GM12878 (cell line): Measurements from ENCODE around the gene DNAI4.

Experiments used
- FOS ChIP-seq: IDR thresholded peaks from 3 replicates; pipeline ENCODE4 v1.6.1; 2011; ENCODE audit warnings: borderline replicate concordance; ENCODE audit not compliant: insufficient read length; ENCODE audit errors: extremely low read depth
- NFXL1 ChIP-seq: fragments of 450-650 bp; IDR thresholded peaks from 2 replicates; pipeline ENCODE4 v1.6.1; 2017; ENCODE audit warnings: antibody characterized with exemption, mild to moderate bottlenecking, borderline replicate concordance
- NFYB ChIP-seq: IDR thresholded peaks from 2 replicates; pipeline ENCODE4 v1.6.1; 2011; ENCODE audit warnings: low read depth, mild to moderate bottlenecking, low read length, improper control_type of control experiment, moderate library complexity; ENCODE audit not compliant: insufficient read depth
- POLR2A ChIP-seq: IDR thresholded peaks from 2 replicates; pipeline ENCODE4 v1.6.1; 2011; ENCODE audit warnings: low read depth, mild to moderate bottlenecking, low read length
- RAD51 ChIP-seq: fragments of 450-650 bp; IDR thresholded peaks from 2 replicates; pipeline ENCODE4 v1.6.1; 2016; ENCODE audit warnings: moderate library complexity, mild to moderate bottlenecking, inconsistent platforms
- RFX5 ChIP-seq: IDR thresholded peaks from 2 replicates; pipeline ENCODE4 v1.6.1; 2011; ENCODE audit warnings: low read depth, low read length, improper control_type of control experiment
- SP1 ChIP-seq: IDR thresholded peaks from one replicate; pipeline ENCODE4 v1.6.1; 2011; ENCODE audit warnings: low read depth, low read length
- SPI1 ChIP-seq: IDR thresholded peaks from 2 replicates; pipeline ENCODE4 v1.6.1; 2011; ENCODE audit warnings: low read depth, mild to moderate bottlenecking, low read length, moderate library complexity, borderline replicate concordance; ENCODE audit not compliant: insufficient read depth
- SREBF2 ChIP-seq: IDR thresholded peaks from 2 replicates; pipeline ENCODE4 v1.6.1; 2012; ENCODE audit warnings: mild to moderate bottlenecking, low read length
- TAF1 ChIP-seq: IDR thresholded peaks from 2 replicates; pipeline ENCODE4 v1.6.1; 2011; ENCODE audit warnings: mild to moderate bottlenecking, low read depth, low read length, borderline replicate concordance
- TCF12 ChIP-seq: IDR thresholded peaks from 2 replicates; pipeline ENCODE4 v1.6.1; 2011; ENCODE audit warnings: low read depth, mild to moderate bottlenecking, low read length
- ZZZ3 ChIP-seq: IDR thresholded peaks from 2 replicates; pipeline ENCODE4 v1.6.1; 2011; ENCODE audit warnings: low read depth; ENCODE audit not compliant: control insufficient read depth, insufficient read length
- TF ChIP-seq, protein P1 (sequence below): IDR thresholded peaks from 2 replicates; pipeline ENCODE4 v1.6.1; 2011; ENCODE audit warnings: borderline replicate concordance, low read depth, mild to moderate bottlenecking, moderate library complexity, mixed read lengths, low read length; ENCODE audit not compliant: insufficient read depth; ENCODE audit errors: extremely low read length
- TF ChIP-seq, protein P2 (sequence below), 3 experiments: IDR thresholded peaks in 2 of 3; conservative IDR thresholded peaks in 1 of 3; 2 replicates each; pipeline ENCODE4 v1.5.1; 2011; ENCODE audit warnings: low read depth in 3 of 3, low read length in 3 of 3, mild to moderate bottlenecking in 3 of 3, control low read depth in 2 of 3, moderate library complexity in 2 of 3, inconsistent platforms in 1 of 3, mixed read lengths in 1 of 3; ENCODE audit not compliant: control insufficient read depth in 2 of 3, insufficient read depth in 1 of 3; ENCODE audit errors: extremely low read depth in 1 of 3

GRCh38 chr1:66919828-66920227, 4.8 kb downstream of the DNAI4 start:
- TF ChIP-seq RAD51 (no peak), SPI1 (no peak), RFX5 (no peak), SREBF2 (no peak), NFXL1 (no peak), FOS (no peak), TAF1 (no peak), TCF12 (no peak), NFYB (no peak), ZZZ3 (no peak), POLR2A (no peak), SP1 (no peak)
- TF ChIP-seq, protein P1, sequence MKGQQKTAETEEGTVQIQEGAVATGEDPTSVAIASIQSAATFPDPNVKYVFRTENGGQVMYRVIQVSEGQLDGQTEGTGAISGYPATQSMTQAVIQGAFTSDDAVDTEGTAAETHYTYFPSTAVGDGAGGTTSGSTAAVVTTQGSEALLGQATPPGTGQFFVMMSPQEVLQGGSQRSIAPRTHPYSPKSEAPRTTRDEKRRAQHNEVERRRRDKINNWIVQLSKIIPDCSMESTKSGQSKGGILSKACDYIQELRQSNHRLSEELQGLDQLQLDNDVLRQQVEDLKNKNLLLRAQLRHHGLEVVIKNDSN, result no peak
- TF ChIP-seq, protein P2, sequence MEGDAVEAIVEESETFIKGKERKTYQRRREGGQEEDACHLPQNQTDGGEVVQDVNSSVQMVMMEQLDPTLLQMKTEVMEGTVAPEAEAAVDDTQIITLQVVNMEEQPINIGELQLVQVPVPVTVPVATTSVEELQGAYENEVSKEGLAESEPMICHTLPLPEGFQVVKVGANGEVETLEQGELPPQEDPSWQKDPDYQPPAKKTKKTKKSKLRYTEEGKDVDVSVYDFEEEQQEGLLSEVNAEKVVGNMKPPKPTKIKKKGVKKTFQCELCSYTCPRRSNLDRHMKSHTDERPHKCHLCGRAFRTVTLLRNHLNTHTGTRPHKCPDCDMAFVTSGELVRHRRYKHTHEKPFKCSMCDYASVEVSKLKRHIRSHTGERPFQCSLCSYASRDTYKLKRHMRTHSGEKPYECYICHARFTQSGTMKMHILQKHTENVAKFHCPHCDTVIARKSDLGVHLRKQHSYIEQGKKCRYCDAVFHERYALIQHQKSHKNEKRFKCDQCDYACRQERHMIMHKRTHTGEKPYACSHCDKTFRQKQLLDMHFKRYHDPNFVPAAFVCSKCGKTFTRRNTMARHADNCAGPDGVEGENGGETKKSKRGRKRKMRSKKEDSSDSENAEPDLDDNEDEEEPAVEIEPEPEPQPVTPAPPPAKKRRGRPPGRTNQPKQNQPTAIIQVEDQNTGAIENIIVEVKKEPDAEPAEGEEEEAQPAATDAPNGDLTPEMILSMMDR (IDR thresholded peaks at IDR 0.05 in 2 of 3, conservative IDR thresholded peaks at IDR 0.05 in 1 of 3; ENCODE audit: control insufficient read depth in 2 of 3, extremely low read depth in 1 of 3, insufficient read depth in 1 of 3, low read depth in 3 of 3, low read length in 3 of 3), result no peak
